Astrocyte (in vitro differentiated cells and primary cell): ENCODE results near the gene SLC17A5. TPM values are rescaled to one million over a fixed set of nuclear protein-coding genes. Genes with fewer than 3 reads are reported as not detected.

ENCODE experiments used
- DNase-seq: peaks from one replicate; pipeline ENCODE4 v3.0.0-alpha.2; 2010; ENCODE audit warnings: low read depth
- FAIRE-seq: peaks from 2 replicates; lab custom pipeline; 2011; peaks lifted over from hg19 to GRCh38; lab: Jason Lieb, UNC
- H2AFZ ChIP-seq: 2 replicates; pipeline ENCODE4 v1.6.0; 2012; ENCODE audit warnings: low read depth, low read length, inconsistent platforms
- H3K27ac ChIP-seq: 2 replicates; pipeline ENCODE4 v1.5.1; 2011; ENCODE audit warnings: low read depth, low read length, inconsistent platforms
- H3K27me3 ChIP-seq: 2 replicates; pipeline ENCODE4 v1.6.0; 2011; ENCODE audit warnings: low read length, inconsistent platforms; ENCODE audit not compliant: insufficient read depth
- H3K36me3 ChIP-seq: 2 replicates; pipeline ENCODE4 v1.5.1; 2011; ENCODE audit warnings: low read length, inconsistent platforms; ENCODE audit not compliant: insufficient read depth
- H3K4me1 ChIP-seq: 2 replicates; pipeline ENCODE4 v1.5.1; 2011; ENCODE audit warnings: low read length, inconsistent platforms; ENCODE audit not compliant: insufficient read depth
- H3K4me2 ChIP-seq: 2 replicates; pipeline ENCODE4 v1.6.0; 2012; ENCODE audit warnings: low read length, inconsistent platforms
- H3K4me3 ChIP-seq: 2 replicates; pipeline ENCODE4 v1.5.1; 2011; ENCODE audit warnings: low read depth, mild to moderate bottlenecking, low read length, inconsistent platforms; ENCODE audit not compliant: insufficient read depth
- H3K79me2 ChIP-seq: 2 replicates; pipeline ENCODE4 v1.6.0; 2012; ENCODE audit warnings: mild to moderate bottlenecking, low read length, inconsistent platforms; ENCODE audit not compliant: insufficient read depth
- H3K9ac ChIP-seq: 2 replicates; pipeline ENCODE4 v1.6.0; 2012; ENCODE audit warnings: mild to moderate bottlenecking, low read length, inconsistent platforms
- H3K9me3 ChIP-seq: 2 replicates; pipeline ENCODE4 v1.5.1; 2012; ENCODE audit warnings: low read depth, mild to moderate bottlenecking, low read length, inconsistent platforms; ENCODE audit not compliant: insufficient read depth
- H4K20me1 ChIP-seq: 2 replicates; pipeline ENCODE4 v1.6.0; 2012; ENCODE audit warnings: low read length, inconsistent platforms; ENCODE audit not compliant: insufficient read depth
- H3K27ac Mint-ChIP-seq: one replicate; pipeline ENCODE4 v1.8.0; 2021; ENCODE audit warnings: mild to moderate bottlenecking, mixed read lengths; ENCODE audit not compliant: unreplicated experiment
- H3K27me3 Mint-ChIP-seq: one replicate; pipeline ENCODE4 v1.8.0; 2021; ENCODE audit warnings: low read depth, mixed read lengths; ENCODE audit not compliant: unreplicated experiment
- H3K36me3 Mint-ChIP-seq: one replicate; pipeline ENCODE4 v1.8.0; 2021; ENCODE audit warnings: low read depth, mixed read lengths; ENCODE audit not compliant: unreplicated experiment
- H3K4me1 Mint-ChIP-seq: one replicate; pipeline ENCODE4 v1.8.0; 2021; ENCODE audit warnings: low read depth, mixed read lengths; ENCODE audit not compliant: unreplicated experiment
- H3K4me3 Mint-ChIP-seq: one replicate; pipeline ENCODE4 v1.8.0; 2021; ENCODE audit warnings: mild to moderate bottlenecking, moderate library complexity, mixed read lengths; ENCODE audit not compliant: unreplicated experiment
- H3K9me3 Mint-ChIP-seq: one replicate; pipeline ENCODE4 v1.8.0; 2021; ENCODE audit warnings: mild to moderate bottlenecking, mixed read lengths; ENCODE audit not compliant: unreplicated experiment
- CTCF ChIP-seq: IDR thresholded peaks from 2 replicates; pipeline ENCODE4 v1.5.1; 2011; ENCODE audit warnings: low read depth, mild to moderate bottlenecking, inconsistent platforms, low read length, moderate library complexity; ENCODE audit not compliant: insufficient read depth
- EZH2 ChIP-seq: IDR thresholded peaks from 2 replicates; pipeline ENCODE4 v1.6.1; 2012; ENCODE audit warnings: mild to moderate bottlenecking, low read length, inconsistent platforms; ENCODE audit not compliant: insufficient read depth
- total RNA-seq: library from RNA; stranded (reverse); gene quantifications from 2 replicates; pipeline ENCODE4 v1.2.1, GENCODE V29; 2021

Gene SLC17A5
- total RNA-seq, 1 donor from 2014 or later = 25.5 TPM

GRCh38 chr6:73580247-73581149, 73.3 kb downstream of the SLC17A5 start:
- Histone ChIP-seq H4K20me1 (no peaks in the 10 kb centered on the region), H3K79me2 (no peaks in the 10 kb centered on the region), H3K4me1 (peaks cover 28% of the 10 kb centered on the region), H3K27me3 (no peaks in the 10 kb centered on the region), H3K4me2 (peak overlapping the region; percentile 84), H3K9me3 (no peaks in the 10 kb centered on the region), H3K9ac (peak overlapping the region; percentile 92), H2AFZ (no peak overlapping the region), H3K36me3 (no peaks in the 10 kb centered on the region), H3K27ac (peak overlapping the region; percentile 99), H3K4me3 (peak overlapping the region; percentile 58)
- peaks cover 2% of the 10 kb centered on the region for H3K36me3 Mint-ChIP-seq
- peak overlapping the region; percentile 99 for H3K27ac Mint-ChIP-seq
- FAIRE-seq (peak; percentile 89), DNase-seq (peak; percentile 98)
- H3K27me3 Mint-ChIP-seq = no peaks in the 10 kb centered on the region
- H3K4me1 Mint-ChIP-seq = peaks cover 29% of the 10 kb centered on the region
- H3K4me3 Mint-ChIP-seq = peak overlapping the region; percentile 80
- H3K9me3 Mint-ChIP-seq = peaks cover 4% of the 10 kb centered on the region
- TF ChIP-seq CTCF = peak; percentile 62
- TF ChIP-seq EZH2 = no peak

- FAIRE-seq (no peak), DNase-seq (peak; percentile 91)
- H2AFZ ChIP-seq = no peak overlapping the region
These were observed 73.9 kb downstream of the SLC17A5 start for GRCh38 chr6:73579851-73580246.

More at GRCh38 chr6:73579851-73580246, 73.9 kb downstream of the SLC17A5 start:
- Histone ChIP-seq H3K27ac (peak overlapping the region; percentile 99), H3K27me3 (no peaks in the 10 kb centered on the region), H4K20me1 (no peaks in the 10 kb centered on the region), H3K36me3 (no peaks in the 10 kb centered on the region), H3K9me3 (no peaks in the 10 kb centered on the region), H3K4me2 (peak overlapping the region; percentile 64), H3K4me3 (no peak overlapping the region), H3K9ac (peak overlapping the region; percentile 92), H3K4me1 (peaks cover 23% of the 10 kb centered on the region), H3K79me2 (no peaks in the 10 kb centered on the region)
- Mint-ChIP-seq H3K27me3 (no peaks in the 10 kb centered on the region), H3K9me3 (peaks cover 4% of the 10 kb centered on the region), H3K4me3 (peak overlapping the region; percentile 80), H3K36me3 (peaks cover 2% of the 10 kb centered on the region), H3K27ac (peak overlapping the region; percentile 99), H3K4me1 (peaks cover 24% of the 10 kb centered on the region)
- TF ChIP-seq EZH2 (no peak), CTCF (no peak)
